CD14-positive monocyte (primary cell): Measurements from ENCODE around the gene RHOF. TPM values are rescaled to one million over a fixed set of nuclear protein-coding genes. Genes with fewer than 3 reads are reported as not detected.

ENCODE experiments used
- DNase-seq, 3 donors: peaks; one replicate each; pipeline ENCODE4 v3.0.0-alpha.2; 2011 to 2022
- H2AFZ ChIP-seq: 2 replicates; pipeline ENCODE4 v1.6.0; 2012; ENCODE audit warnings: mild to moderate bottlenecking, low read depth, low read length, inconsistent platforms; ENCODE audit not compliant: insufficient read depth, poor library complexity, severe bottlenecking
- H3K27ac ChIP-seq, 2 donors: 1 replicate in 1 of 2; 2 replicates in 1 of 2; pipeline ENCODE4 v1.5.1; 2012 to 2013; ENCODE audit warnings: low read length in 2 of 2, control low read depth in 1 of 2, inconsistent platforms in 1 of 2, low read depth in 1 of 2, mild to moderate bottlenecking in 1 of 2
- H3K27me3 ChIP-seq, 2 donors: one replicate each; pipeline versions ENCODE4 v1.6.0 to v1.6.1; 2011 to 2013; ENCODE audit warnings: low read length in 2 of 2; ENCODE audit not compliant: control insufficient read depth in 2 of 2, insufficient read depth in 2 of 2
- H3K36me3 ChIP-seq, 2 donors: replicated peaks in 1 of 2; 1 replicate in 1 of 2; 2 replicates in 1 of 2; pipeline versions ENCODE4 v1.5.1 to v1.6.1; 2012 to 2013; ENCODE audit warnings: low read length in 2 of 2, control low read depth in 1 of 2, inconsistent platforms in 1 of 2, mild to moderate bottlenecking in 1 of 2; ENCODE audit not compliant: insufficient read depth in 2 of 2, control insufficient read depth in 1 of 2
- H3K4me1 ChIP-seq, 2 donors: 1 replicate in 1 of 2; 2 replicates in 1 of 2; pipeline versions ENCODE4 v1.5.1 to v1.6.1; 2012 to 2013; ENCODE audit warnings: low read length in 2 of 2, control low read depth in 1 of 2, inconsistent platforms in 1 of 2, mild to moderate bottlenecking in 1 of 2, moderate library complexity in 1 of 2; ENCODE audit not compliant: insufficient read depth in 2 of 2, control insufficient read depth in 1 of 2
- H3K4me2 ChIP-seq: replicated peaks from 2 replicates; pipeline ENCODE3; 2012; ENCODE audit warnings: low read length, moderate library complexity, mild to moderate bottlenecking; ENCODE audit not compliant: poor library complexity, severe bottlenecking; ENCODE audit errors: extremely low read depth
- H3K4me3 ChIP-seq, 3 experiments: fragments of 200-600 bp in 1 of 3; sonication (generic) in 1 of 3; replicated peaks in 1 of 3; 1 replicate in 2 of 3; 2 replicates in 1 of 3; pipeline ENCODE4 v1.5.1; 2011 to 2013; ENCODE audit warnings: low read length in 3 of 3, mild to moderate bottlenecking in 3 of 3, control low read depth in 2 of 3, low read depth in 2 of 3, inconsistent platforms in 1 of 3, moderate library complexity in 1 of 3
- H3K79me2 ChIP-seq: 2 replicates; pipeline ENCODE4 v1.6.0; 2012; ENCODE audit warnings: mild to moderate bottlenecking, control low read depth, inconsistent platforms, low read length, moderate library complexity; ENCODE audit not compliant: insufficient read depth
- H3K9ac ChIP-seq: 2 replicates; pipeline ENCODE4 v1.6.0; 2017; ENCODE audit warnings: low read length, mild to moderate bottlenecking; ENCODE audit not compliant: insufficient read depth, poor library complexity, severe bottlenecking
- H3K9me3 ChIP-seq, 2 donors: replicated peaks in 1 of 2; 1 replicate in 1 of 2; 2 replicates in 1 of 2; pipeline versions ENCODE4 v1.5.1 to v1.6.1; 2012 to 2013; ENCODE audit warnings: low read length in 2 of 2, control low read depth in 1 of 2; ENCODE audit not compliant: control insufficient read depth in 1 of 2, insufficient read depth in 1 of 2
- H4K20me1 ChIP-seq: 2 replicates; pipeline ENCODE4 v1.6.0; 2012; ENCODE audit warnings: mild to moderate bottlenecking, low read length, control low read depth, moderate library complexity; ENCODE audit not compliant: insufficient read depth
- H3K27ac Mint-ChIP-seq, 7 donors: one replicate each; pipeline ENCODE4 v1.8.0; 2020; ENCODE audit warnings: mild to moderate bottlenecking in 7 of 7, mixed read lengths in 7 of 7, moderate library complexity in 6 of 7, inconsistent platforms in 2 of 7
- H3K27me3 Mint-ChIP-seq, 3 donors: one replicate each; pipeline ENCODE4 v1.8.0; 2021 to 2022; ENCODE audit warnings: low read depth in 3 of 3, mild to moderate bottlenecking in 3 of 3, mixed read lengths in 3 of 3, moderate library complexity in 3 of 3, inconsistent platforms in 1 of 3
- H3K36me3 Mint-ChIP-seq, 2 donors: one replicate each; pipeline ENCODE4 v1.8.0; 2020; ENCODE audit warnings: mixed read lengths in 2 of 2, inconsistent platforms in 1 of 2, mild to moderate bottlenecking in 1 of 2
- H3K4me1 Mint-ChIP-seq: one replicate; pipeline ENCODE4 v1.8.0; 2020; ENCODE audit warnings: mild to moderate bottlenecking, mixed read lengths
- H3K4me3 Mint-ChIP-seq, 2 donors: one replicate each; pipeline ENCODE4 v1.8.0; 2020; ENCODE audit warnings: mild to moderate bottlenecking in 2 of 2, mixed read lengths in 2 of 2, moderate library complexity in 1 of 2
- H3K9me3 Mint-ChIP-seq, 7 donors: one replicate each; pipeline ENCODE4 v1.8.0; 2020 to 2022; ENCODE audit warnings: mixed read lengths in 7 of 7, mild to moderate bottlenecking in 6 of 7, moderate library complexity in 6 of 7, inconsistent platforms in 2 of 7
- CTCF ChIP-seq: fragments of 200-600 bp; IDR thresholded peaks from one replicate; pipeline ENCODE4 v1.8.0; 2022; ENCODE audit warnings: antibody characterized with exemption, mild to moderate bottlenecking
- WGBS: methylation state at CpG from one replicate; pipeline ENCODE4 v1.1.5; 2013; ENCODE audit warnings: missing lambda C conversion rate; ENCODE audit not compliant: insufficient coverage; 5-methylcytosine and 5-hydroxymethylcytosine counted together
- intact Hi-C, 2 donors: fragments of 100-400 bp; cut with micrococcal nuclease; formaldehyde crosslinking; loops; one replicate each; pipeline versions ENCODE4 v1.15.0 to v1.15.1; 2023
- polyA plus RNA-seq, 3 donors: library from polyadenylated mRNA; depleted of rRNA in 1 of 3; unstranded in 2 of 3; stranded (reverse) in 1 of 3; fragments of 300-500 nt in 2 of 3; fragments of >200 nt in 1 of 3; fragmentation: Illumina TruSeq in 2 of 3; gene quantifications; 1 replicate in 2 of 3; 2 replicates in 1 of 3; pipeline ENCODE4 v1.2.3, GENCODE V29; 2012 to 2021

The RHOF gene
- polyA plus RNA-seq, 3 donors = 7.1 to 25.9 (median 13.6) TPM

DNA sequence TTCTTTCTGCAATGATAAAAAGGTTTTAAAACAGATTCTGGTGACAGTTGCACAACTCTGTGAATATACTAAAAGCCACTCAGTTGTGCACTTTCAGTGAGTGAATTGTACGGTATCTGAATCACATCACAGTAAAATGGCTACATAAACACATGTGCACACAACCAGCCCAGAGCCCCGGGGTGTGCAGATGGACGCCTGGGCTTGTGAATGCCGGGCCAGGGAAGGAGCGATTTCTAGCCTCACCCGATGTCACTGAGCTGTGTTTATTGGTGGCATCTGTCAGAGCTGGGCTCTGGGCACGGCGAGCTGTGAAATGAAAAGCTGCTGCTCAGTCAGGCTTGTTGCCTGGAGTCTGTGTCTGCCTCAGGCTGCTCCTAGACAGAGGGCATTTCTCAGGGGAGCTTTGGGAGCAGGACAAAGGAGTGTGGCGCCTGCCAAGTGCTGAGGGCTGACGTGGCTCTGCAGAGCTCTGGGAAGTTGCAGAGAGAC lies 25.9 kb downstream of the RHOF start:
- Histone ChIP-seq H4K20me1 (no peaks in the 10 kb centered on the region), H3K27ac (no peak overlapping the region), H3K27me3 (no peaks in the 10 kb centered on the region), H3K9me3 (no peaks in the 10 kb centered on the region), H3K4me2 (no peak overlapping the region), H3K9ac (no peak overlapping the region), H2AFZ (no peak overlapping the region), H3K79me2 (no peaks in the 10 kb centered on the region), H3K36me3 (no peaks in the 10 kb centered on the region), H3K4me3 (no peak overlapping the region), H3K4me1 (no peaks in the 10 kb centered on the region)
- no peak overlapping the region for H3K27ac Mint-ChIP-seq
- H3K27me3 Mint-ChIP-seq = peaks cover 0 to 2% (median 0%) of the 10 kb centered on the region in 3 donors
- H3K9me3 Mint-ChIP-seq = no peaks in the 10 kb centered on the region
- peaks cover 6% of the 10 kb centered on the region for H3K4me1 Mint-ChIP-seq
- WGBS = 97% methylated on average over 10 of the region's 10 CpGs
- no peak for TF ChIP-seq CTCF
- H3K4me3 Mint-ChIP-seq = no peak overlapping the region
- H3K36me3 Mint-ChIP-seq = peaks cover 0 to 2% of the 10 kb centered on the region in 2 donors
- DNase-seq = no peak
- intact Hi-C loops = no loop called here

DNA sequence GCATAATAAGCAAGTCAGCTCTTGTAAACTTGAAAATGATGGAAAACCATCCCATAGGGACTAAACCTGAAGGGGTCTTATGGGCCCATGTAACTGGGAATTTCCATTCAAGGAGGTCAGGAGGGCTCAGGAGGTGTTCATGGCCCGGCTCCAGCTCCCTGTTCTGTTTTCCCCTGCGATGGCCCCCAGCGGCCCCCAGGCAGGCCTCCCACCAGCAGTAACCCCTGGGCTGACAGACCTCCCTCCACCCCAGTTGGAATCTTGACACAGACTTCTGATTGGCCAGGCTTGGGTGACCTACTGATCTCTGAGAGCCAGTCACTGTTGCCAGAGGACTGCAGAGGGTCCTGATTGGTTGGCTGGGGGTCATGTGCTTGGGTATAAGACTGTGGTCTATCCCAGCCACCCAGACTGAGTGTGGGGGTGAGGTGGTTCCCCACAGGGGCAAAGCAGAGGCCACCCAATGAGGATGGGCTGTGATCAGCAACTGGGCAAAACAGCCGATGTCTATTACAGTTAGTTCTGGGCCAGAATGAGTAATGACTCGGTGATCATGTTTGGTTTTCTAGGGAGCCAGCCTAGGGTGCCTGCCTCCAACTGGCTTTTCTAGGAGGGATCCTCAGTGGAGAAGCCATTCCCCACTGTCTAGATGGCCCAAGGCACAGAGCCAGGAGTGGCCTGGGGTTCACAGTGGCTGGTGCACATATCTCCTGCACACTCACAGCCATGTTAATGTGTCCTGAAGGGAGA lies 27.0 kb downstream of the RHOF start:
- H3K9me3 ChIP-seq = no peaks in the 10 kb centered on the region
- no peak overlapping the region for H3K4me2 ChIP-seq
- H3K27ac Mint-ChIP-seq = no peak overlapping the region
- no peaks in the 10 kb centered on the region for H3K4me1 ChIP-seq
- H3K4me3 Mint-ChIP-seq = no peak overlapping the region
- peaks cover 6% of the 10 kb centered on the region for H3K4me1 Mint-ChIP-seq
- WGBS = 100% methylated on average over 2 of the region's 5 CpGs
- no peaks in the 10 kb centered on the region for H4K20me1 ChIP-seq
- H3K4me3 ChIP-seq = no peak overlapping the region
- H3K27ac ChIP-seq = no peak overlapping the region
- H3K79me2 ChIP-seq = no peaks in the 10 kb centered on the region
- H3K36me3 Mint-ChIP-seq = peaks cover 0 to 2% of the 10 kb centered on the region in 2 donors
- no peaks in the 10 kb centered on the region for H3K27me3 ChIP-seq
- H3K27me3 Mint-ChIP-seq = peaks cover 0 to 2% (median 0%) of the 10 kb centered on the region in 3 donors
- H3K9ac ChIP-seq = no peak overlapping the region
- intact Hi-C loops = no loop called here
- TF ChIP-seq CTCF = no peak
- no peaks in the 10 kb centered on the region for H3K36me3 ChIP-seq
- DNase-seq = no peak
- no peak overlapping the region for H2AFZ ChIP-seq
- H3K9me3 Mint-ChIP-seq = no peaks in the 10 kb centered on the region
